ENCODE results near the gene COL9A1. TPM values are rescaled to one million over a fixed set of nuclear protein-coding genes. Genes with fewer than 3 reads are reported as not detected.

The COL9A1 gene
- total and polyA plus RNA-seq, 9 of the 15 experiments (the other 6 are each of a cell fraction or from before 2014, with no cell fraction given): 0.01 to 0.13 (median 0.06) TPM; not detected in 1

GRCh38 chr6:70241991-70242420 is 60.9 kb downstream of the COL9A1 start (continued):
- peak; percentile 71 for TF ChIP-seq VEZF1 (CRISPR knock-in tag; IDR thresholded peaks at IDR 0.05)
- TF ChIP-seq HDAC6 (IDR thresholded peaks at IDR 0.05; ENCODE audit: low read depth, low read length): no peak
- no peak for TF ChIP-seq NR2F6 (CRISPR knock-in tag; IDR thresholded peaks at IDR 0.05)
- no peak for TF ChIP-seq RNF2 (IDR thresholded peaks at IDR 0.05)
- TF ChIP-seq FOXA3 (CRISPR knock-in tag; conservative IDR thresholded peaks at IDR 0.05 in 1 of 2, IDR thresholded peaks at IDR 0.05 in 1 of 2): peak; percentile 97 to 98
- no peak for TF ChIP-seq ZNF253 (CRISPR knock-in tag; conservative IDR thresholded peaks at IDR 0.05)
- TF ChIP-seq, protein P1, sequence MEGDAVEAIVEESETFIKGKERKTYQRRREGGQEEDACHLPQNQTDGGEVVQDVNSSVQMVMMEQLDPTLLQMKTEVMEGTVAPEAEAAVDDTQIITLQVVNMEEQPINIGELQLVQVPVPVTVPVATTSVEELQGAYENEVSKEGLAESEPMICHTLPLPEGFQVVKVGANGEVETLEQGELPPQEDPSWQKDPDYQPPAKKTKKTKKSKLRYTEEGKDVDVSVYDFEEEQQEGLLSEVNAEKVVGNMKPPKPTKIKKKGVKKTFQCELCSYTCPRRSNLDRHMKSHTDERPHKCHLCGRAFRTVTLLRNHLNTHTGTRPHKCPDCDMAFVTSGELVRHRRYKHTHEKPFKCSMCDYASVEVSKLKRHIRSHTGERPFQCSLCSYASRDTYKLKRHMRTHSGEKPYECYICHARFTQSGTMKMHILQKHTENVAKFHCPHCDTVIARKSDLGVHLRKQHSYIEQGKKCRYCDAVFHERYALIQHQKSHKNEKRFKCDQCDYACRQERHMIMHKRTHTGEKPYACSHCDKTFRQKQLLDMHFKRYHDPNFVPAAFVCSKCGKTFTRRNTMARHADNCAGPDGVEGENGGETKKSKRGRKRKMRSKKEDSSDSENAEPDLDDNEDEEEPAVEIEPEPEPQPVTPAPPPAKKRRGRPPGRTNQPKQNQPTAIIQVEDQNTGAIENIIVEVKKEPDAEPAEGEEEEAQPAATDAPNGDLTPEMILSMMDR (IDR thresholded peaks at IDR 0.05 in 2 of 3, conservative IDR thresholded peaks at IDR 0.05 in 1 of 3; ENCODE audit: insufficient read depth in 2 of 3, low read depth in 1 of 3, low read length in 3 of 3): peak in 1 of 3 experiments; percentile 19; a peak in 1 of 6 replicates
- no peak for TF ChIP-seq SREBF2 (CRISPR knock-in tag; IDR thresholded peaks at IDR 0.05)
- no peak for TF ChIP-seq MTA3 (IDR thresholded peaks at IDR 0.05; ENCODE audit: borderline replicate concordance)
- TF ChIP-seq CUX1 (CRISPR knock-in tag; IDR thresholded peaks at IDR 0.05): no peak
- no peak for TF ChIP-seq POLR2B (IDR thresholded peaks at IDR 0.05; ENCODE audit: low read depth, partially characterized antibody)
- TF ChIP-seq DPF2 (IDR thresholded peaks at IDR 0.05): 0 out of 2 replicates have a peak, but pooled peaks have one; percentile 18
- TF ChIP-seq MCM7 (IDR thresholded peaks at IDR 0.05): no peak
- TF ChIP-seq, protein P2, sequence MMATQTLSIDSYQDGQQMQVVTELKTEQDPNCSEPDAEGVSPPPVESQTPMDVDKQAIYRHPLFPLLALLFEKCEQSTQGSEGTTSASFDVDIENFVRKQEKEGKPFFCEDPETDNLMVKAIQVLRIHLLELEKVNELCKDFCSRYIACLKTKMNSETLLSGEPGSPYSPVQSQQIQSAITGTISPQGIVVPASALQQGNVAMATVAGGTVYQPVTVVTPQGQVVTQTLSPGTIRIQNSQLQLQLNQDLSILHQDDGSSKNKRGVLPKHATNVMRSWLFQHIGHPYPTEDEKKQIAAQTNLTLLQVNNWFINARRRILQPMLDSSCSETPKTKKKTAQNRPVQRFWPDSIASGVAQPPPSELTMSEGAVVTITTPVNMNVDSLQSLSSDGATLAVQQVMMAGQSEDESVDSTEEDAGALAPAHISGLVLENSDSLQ (IDR thresholded peaks at IDR 0.05): no peak
- TF ChIP-seq ZNF584 (CRISPR knock-in tag; IDR thresholded peaks at IDR 0.05; ENCODE audit: low read depth): no peak
- no peak for TF ChIP-seq NFATC3 (IDR thresholded peaks at IDR 0.05)
- no peak for TF ChIP-seq TCF7 (IDR thresholded peaks at IDR 0.05; ENCODE audit: borderline replicate concordance)
- TF ChIP-seq KHSRP (IDR thresholded peaks at IDR 0.05): no peak
- TF ChIP-seq LCOR (CRISPR knock-in tag; IDR thresholded peaks at IDR 0.05): no peak
- no peak for TF ChIP-seq CEBPB (tag; IDR thresholded peaks at IDR 0.05)
- TF ChIP-seq RBM39 (optimal IDR thresholded peaks at IDR 0.05; ENCODE audit: low read depth, low read length): no peak
- TF ChIP-seq RFX1 (IDR thresholded peaks at IDR 0.05): peak; percentile 47

Data from K562 (cell line).